Brain microvascular endothelial cell (primary cell): ENCODE measurements around the gene TEX35.

ENCODE experiments used
- DNase-seq: peaks from one replicate; pipeline ENCODE4 v3.0.0-alpha.2; 2020
- H3K27ac ChIP-seq: fragments of 250-450 bp; sonication (Bioruptor Pico); 2 replicates; pipeline ENCODE4 v1.5.1; 2020; ENCODE audit warnings: mild to moderate bottlenecking, moderate library complexity
- H3K27me3 ChIP-seq: fragments of 250-450 bp; sonication (Bioruptor Pico); replicated peaks from 2 replicates; pipeline ENCODE4 v1.5.1; 2020; ENCODE audit warnings: mild to moderate bottlenecking
- H3K36me3 ChIP-seq: fragments of 250-450 bp; sonication (Bioruptor Pico); replicated peaks from 2 replicates; pipeline ENCODE4 v1.5.1; 2020; ENCODE audit warnings: mild to moderate bottlenecking
- H3K4me3 ChIP-seq: 2 replicates; pipeline ENCODE4 v1.5.1; 2011; ENCODE audit warnings: low read depth, mild to moderate bottlenecking, control low read depth, low read length, moderate library complexity
- in situ Hi-C: cut with HindIII; loops from 2 replicates; pipeline ENCODE4 v1.10.0; 2017; ENCODE audit warnings: low sequenced_read_pairs, low pct_ligation_motif_present
- TF ChIP-seq, protein P1 (sequence below): IDR thresholded peaks from 2 replicates; pipeline ENCODE4 v1.5.1; 2011; ENCODE audit warnings: low read depth, mild to moderate bottlenecking, moderate library complexity, low read length, control low read depth, inconsistent platforms; ENCODE audit errors: missing control alignments

The TEX35 gene

DNA sequence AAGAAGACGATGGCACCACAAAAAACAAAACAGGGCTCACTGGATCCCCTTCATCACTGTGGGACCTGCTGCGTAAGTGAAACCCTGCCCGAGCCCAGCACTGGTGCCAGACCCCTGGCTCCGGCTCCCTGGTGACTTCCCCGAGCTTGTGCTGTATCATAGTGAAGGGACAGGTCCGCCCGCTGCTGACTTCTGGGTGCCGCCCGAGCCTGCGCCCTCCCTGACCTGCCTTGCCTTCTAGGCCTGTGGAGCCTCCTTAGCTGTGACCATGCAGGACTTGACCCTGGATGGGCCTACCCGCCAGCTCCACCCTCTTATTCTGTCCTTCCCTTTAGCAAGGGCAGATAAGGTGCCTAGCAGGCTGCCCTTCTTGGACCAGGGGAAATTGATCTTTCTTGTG lies 7.9 kb downstream of the TEX35 start:
- no peak overlapping the region for H3K4me3 ChIP-seq
- no peak for DNase-seq
- H3K36me3 ChIP-seq, result no peaks in the 10 kb centered on the region
- H3K27me3 ChIP-seq, result no peaks in the 10 kb centered on the region
- in situ Hi-C loops, result no loop called here
- H3K27ac ChIP-seq, result no peak overlapping the region
- TF ChIP-seq, protein P1, sequence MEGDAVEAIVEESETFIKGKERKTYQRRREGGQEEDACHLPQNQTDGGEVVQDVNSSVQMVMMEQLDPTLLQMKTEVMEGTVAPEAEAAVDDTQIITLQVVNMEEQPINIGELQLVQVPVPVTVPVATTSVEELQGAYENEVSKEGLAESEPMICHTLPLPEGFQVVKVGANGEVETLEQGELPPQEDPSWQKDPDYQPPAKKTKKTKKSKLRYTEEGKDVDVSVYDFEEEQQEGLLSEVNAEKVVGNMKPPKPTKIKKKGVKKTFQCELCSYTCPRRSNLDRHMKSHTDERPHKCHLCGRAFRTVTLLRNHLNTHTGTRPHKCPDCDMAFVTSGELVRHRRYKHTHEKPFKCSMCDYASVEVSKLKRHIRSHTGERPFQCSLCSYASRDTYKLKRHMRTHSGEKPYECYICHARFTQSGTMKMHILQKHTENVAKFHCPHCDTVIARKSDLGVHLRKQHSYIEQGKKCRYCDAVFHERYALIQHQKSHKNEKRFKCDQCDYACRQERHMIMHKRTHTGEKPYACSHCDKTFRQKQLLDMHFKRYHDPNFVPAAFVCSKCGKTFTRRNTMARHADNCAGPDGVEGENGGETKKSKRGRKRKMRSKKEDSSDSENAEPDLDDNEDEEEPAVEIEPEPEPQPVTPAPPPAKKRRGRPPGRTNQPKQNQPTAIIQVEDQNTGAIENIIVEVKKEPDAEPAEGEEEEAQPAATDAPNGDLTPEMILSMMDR, result no peak

DNA sequence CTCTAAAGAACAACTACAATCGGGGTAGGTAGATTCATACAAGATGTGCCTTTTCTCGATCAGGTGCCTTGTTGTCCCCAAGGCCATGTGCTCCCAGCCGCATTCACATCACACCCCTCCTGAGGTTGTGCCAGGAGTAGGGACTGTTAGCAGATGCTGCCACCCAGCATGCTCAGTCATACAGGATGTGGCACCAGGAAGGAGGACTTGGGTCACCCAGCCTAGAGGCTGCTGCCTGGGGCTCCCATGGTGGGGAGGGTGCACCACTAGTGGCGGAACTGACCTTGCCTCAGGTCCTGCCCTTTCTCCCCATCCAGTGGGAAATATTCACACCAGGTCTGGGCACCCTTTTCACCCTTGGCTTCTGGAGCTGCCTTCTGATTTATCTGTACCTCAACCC lies 8.3 kb downstream of the TEX35 start:
- TF ChIP-seq, protein P1, result no peak
- Histone ChIP-seq H3K27me3 (no peaks in the 10 kb centered on the region), H3K36me3 (no peaks in the 10 kb centered on the region), H3K4me3 (no peak overlapping the region), H3K27ac (no peak overlapping the region)
- no peak for DNase-seq
- in situ Hi-C loops, result no loop called here

DNA sequence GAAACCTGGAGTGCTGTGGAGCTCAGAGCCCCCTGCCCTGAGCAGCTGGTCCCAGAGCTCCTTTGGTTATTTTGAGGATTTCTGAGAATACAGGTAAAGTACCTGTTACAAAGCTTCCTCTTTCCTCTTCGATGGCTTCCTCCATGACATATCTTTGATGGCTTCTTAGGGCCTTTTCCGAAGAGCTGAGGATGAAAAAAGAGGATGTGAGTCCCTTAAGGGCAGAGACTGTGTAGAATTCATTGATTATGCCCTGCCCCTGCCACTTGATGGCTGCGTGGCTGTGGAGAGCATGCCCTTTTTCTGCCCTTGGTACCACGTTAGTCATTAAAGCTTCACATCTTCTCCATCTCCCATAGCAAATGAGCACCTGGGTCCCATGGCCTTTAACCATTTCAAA lies 14.2 kb downstream of the TEX35 start:
- H3K4me3 ChIP-seq, result no peak overlapping the region
- TF ChIP-seq, protein P1, result no peak
- H3K27me3 ChIP-seq, result no peaks in the 10 kb centered on the region
- H3K27ac ChIP-seq, result no peak overlapping the region
- in situ Hi-C loops, result loop anchor here (25.0 kb wide), 1 partner anchor 485 kb away; no protein-coding TSS in a partner anchor
- H3K36me3 ChIP-seq, result no peaks in the 10 kb centered on the region
- DNase-seq, result no peak

DNA sequence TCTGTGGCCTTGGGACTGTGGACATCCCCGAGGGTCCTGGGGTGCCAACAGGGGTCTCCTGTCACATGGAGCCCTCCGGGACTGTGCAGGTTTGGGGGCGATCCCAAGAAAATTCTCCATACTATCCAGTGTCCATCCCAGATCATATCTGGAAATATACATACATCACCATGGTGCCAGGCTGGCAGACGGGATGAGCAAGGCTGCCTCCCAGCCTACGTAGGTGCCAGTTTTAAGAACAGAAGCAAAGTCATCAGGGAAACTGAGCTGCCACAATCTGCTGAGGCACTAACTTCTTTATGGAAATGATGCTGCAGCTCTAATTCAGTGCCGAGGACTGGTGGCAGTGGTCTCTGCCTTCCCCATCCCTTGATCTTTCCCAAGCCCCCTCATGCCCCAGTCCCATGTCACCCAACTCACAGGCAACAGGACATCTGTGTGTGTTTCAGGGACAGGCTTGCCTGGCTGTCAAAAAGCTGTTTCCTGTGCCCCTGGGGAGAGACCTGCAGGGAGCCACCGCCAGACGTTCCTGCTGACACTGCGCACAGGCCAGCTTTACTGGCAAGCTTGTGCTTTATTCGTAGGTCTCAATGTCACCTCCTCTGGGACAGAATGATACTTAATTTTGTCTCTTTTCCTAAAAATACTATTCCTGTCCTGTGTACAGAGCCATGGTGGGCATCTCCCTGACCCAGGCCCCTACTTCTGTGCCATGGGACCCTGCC lies 15.5 kb downstream of the TEX35 start:
- TF ChIP-seq, protein P1, result no peak
- no peaks in the 10 kb centered on the region for H3K27me3 ChIP-seq
- no peaks in the 10 kb centered on the region for H3K36me3 ChIP-seq
- no peak overlapping the region for H3K27ac ChIP-seq
- in situ Hi-C loops, result loop anchor here (25.0 kb wide), 1 partner anchor 484 kb away; no protein-coding TSS in a partner anchor
- no peak for DNase-seq
- no peak overlapping the region for H3K4me3 ChIP-seq

DNA sequence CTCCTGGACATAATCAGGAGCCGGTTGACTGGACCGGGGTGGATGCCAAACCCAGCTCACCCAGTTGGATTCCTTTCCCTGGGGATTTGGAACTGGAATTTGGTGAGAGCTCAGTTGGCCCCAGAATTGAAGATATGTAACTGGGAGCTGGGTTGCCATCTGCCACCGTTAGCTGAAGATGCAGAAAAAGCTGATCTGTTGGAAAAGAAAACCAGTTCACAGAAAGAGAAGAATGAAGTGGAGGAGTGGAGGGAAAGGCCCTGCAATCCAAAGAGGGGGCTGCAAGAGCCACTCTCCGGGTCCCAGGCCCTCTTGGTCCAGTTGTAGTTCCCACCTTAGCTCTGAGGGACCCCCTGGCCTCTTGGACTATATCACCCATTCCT lies 16.0 kb downstream of the TEX35 start:
- Histone ChIP-seq H3K36me3 (no peaks in the 10 kb centered on the region), H3K4me3 (no peak overlapping the region), H3K27ac (no peak overlapping the region), H3K27me3 (no peaks in the 10 kb centered on the region)
- DNase-seq, result no peak
- TF ChIP-seq, protein P1, result no peak
- in situ Hi-C loops, result loop anchor here (25.0 kb wide), 1 partner anchor 483 kb away; no protein-coding TSS in a partner anchor
